DMS53 treated with DMSO at 0.1 percent for 48 hours (cell line): ENCODE measurements around the gene GSC.
"Not testable (repeated sequence)": the region's sequence is repeated elsewhere in the genome, so short reads cannot be mapped to it uniquely, and the experiment has no call there.

Experiments
- DNase-seq: peaks from one replicate; lab custom pipeline; 2025; ENCODE audit not compliant: unreplicated experiment; lab: John Stamatoyannopoulos, UW

GSC gene

DNA sequence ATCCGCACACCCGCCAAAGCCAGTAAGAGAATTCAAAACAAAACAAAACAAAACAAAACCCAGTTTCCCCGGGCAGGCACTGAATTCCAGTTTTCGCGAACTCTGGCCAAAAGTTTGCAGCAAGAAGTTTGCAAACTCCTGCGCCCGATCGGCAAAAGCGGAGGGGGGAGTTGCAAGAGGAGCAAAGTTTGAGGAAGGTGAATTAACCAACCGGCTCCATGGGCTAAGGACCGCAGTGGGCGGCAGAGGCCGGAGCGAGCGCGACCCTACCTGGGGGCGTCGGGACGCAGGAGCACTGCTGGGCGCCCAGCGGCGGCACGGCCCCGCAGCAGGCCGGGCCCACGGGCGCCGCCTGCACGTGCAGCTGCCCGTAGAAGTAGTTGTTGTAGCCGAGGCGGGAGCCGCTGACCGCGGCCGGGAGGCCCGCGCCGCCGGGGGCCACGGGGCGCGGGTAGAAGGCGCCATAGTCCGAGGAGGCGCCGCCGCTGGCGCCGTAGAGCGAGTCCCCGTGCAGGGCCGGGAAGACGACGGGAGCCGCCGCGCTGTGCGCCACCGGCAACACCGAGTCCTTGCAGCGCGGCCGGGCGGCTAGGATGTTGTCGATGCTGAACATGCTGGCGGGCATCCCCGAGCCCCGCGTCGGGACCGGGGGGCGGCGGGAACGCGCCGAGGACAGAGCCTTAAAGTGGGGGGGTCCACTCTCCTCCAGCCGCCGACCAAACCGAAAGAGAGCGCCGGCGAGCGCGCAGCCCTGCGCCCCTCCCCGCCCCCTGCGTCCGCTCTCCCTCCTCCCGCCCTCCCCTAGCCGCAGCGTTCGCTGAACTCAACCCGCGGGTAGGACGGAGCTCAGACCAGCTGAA lies at the start of gene GSC:
Gene GSC, minus strand, starts transcription at position 723 of the 860 bp plus-strand sequence. Its CDS starts 98 bp downstream, at position 625.
- DNase-seq, result no peak

GRCh38 chr14:94819531-94819930 lies 49.6 kb upstream of the GSC start:
- DNase-seq, result no peak

DNA sequence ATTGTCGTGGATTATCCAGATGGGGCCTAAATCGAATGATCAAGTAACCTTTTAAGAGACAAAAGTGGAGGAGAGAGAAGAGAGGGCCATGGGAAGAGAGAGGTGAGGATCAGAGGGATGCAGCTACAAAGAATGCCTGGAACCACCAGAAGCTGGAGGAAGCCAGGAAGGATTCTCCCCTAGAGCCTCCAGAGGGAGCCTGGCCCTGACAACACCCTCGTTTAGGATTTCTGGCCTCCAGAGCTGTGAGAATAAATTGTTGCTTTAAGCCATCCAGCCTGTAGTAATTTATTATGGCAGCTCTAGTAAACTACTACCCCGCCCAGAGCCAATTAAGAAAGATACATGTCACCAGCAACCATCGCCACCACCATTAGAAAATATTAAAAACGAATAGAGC lies 46.2 kb upstream of the GSC start:
- no peak for DNase-seq

DNA sequence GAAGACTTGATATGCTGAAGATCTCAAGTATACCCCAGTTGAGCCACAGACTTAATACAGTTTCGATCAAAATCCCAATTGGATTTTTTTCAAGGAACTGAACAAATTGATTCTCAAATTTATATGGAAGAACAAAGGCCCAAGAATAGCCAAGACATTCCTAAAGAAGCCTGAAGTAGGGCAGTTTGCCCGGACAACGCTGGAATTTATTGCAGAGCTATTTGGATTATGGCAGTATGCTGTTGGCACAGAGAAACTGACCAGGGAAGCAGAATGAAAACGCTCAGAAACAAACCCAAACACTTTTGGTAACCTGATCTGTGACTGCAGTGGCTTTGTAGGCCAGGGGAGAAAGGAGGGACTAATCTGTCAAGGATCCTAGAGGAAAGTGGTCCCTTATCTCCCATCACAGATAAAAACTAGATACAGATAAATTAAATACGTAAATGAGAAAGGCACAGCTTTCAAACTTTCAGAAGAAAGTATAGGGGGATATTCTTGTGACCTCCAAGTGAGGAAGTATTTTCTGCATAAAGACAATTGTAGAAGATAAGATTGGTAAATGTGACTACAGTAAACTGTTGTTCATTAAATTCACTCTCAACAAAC lies 35.9 kb upstream of the GSC start:
- no peak for DNase-seq

DNA sequence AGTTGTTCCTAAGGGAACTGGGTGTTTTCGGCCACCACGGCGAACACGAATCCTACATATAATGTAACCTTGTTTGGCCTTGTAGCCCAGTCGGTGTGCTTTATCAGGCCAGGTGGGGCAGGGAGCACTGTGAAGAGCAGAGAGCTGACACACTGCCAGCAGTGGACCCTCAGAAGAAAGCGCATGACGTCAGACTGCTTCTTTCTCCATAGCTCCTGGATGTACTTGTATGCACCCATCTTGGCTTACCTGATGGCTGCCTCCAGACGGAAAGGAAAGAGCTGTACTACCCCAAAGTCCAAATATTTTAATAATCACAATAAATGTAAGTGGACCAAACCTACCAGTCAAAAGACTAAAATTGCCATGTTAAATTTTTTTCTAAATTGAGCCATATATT lies 31.3 kb upstream of the GSC start:
- DNase-seq, result no peak

DNA sequence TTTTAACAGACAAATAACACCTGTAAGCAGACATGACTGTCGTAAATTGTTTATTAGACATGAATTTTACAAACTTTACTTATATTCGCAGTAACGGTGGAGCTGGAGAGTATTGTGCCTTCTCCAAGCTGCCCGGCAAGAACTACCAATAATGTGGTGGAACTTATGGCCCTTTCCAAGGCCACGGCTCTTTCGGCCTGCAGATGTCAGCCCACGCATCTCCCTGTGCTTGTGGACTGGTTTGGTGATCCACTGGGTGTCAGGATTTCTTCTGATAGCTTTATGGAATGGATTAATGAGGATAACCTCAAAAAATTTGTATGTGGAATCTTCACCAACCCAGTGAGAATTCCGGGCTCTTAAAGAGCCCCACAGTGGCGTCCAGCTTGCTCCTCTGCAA lies 30.9 kb upstream of the GSC start:
- DNase-seq, result not testable (repeated sequence)

GRCh38 chr14:94797887-94798286 lies 28.0 kb upstream of the GSC start:
- no peak for DNase-seq

- no peak for DNase-seq
Observed at GRCh38 chr14:94796278-94796677, 26.4 kb upstream of the GSC start.

GRCh38 chr14:94795372-94795771 lies 25.5 kb upstream of the GSC start:
- no peak for DNase-seq

- no peak for DNase-seq
Observed at GRCh38 chr14:94793901-94794300, 24.0 kb upstream of the GSC start.

DNA sequence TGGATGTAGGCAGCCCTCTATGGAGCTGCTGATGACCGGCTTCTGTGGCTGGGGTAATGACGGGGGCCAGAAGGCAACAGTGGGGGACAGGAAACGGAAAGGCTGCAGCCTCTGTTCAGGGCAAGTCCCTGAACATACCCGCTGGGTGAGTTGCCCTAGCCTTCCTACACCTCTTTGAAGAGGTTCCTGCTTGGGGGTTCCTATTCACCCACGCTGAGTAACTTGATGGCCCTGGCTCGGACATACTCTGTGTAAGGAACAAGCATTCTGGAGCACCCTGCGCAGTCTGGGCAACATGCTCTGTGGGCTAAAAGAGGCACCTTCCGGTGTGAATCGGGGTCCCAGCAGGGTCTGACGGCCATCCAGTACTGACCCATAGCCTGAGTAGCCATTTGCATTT lies 17.7 kb upstream of the GSC start:
- no peak for DNase-seq

DNA sequence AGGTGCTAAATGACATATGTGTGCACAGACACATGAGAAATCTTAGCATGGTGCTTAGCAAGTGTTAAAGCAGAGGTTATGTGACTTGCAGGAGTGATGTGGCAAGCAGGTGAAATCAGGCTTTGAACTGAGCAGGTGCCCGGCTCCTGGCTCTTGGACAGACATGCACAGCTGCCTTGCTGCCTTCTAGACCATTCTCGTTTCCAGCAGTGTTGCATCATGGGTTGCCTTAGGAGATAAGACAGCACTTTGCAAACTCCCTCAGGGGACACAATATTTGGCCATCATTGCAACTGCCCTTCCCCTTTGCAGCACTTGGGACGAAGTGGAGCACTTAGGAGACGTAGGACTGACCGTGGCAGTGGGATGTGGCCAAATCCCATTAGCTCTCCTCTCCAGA lies 17.2 kb upstream of the GSC start:
- DNase-seq, result no peak

DNA sequence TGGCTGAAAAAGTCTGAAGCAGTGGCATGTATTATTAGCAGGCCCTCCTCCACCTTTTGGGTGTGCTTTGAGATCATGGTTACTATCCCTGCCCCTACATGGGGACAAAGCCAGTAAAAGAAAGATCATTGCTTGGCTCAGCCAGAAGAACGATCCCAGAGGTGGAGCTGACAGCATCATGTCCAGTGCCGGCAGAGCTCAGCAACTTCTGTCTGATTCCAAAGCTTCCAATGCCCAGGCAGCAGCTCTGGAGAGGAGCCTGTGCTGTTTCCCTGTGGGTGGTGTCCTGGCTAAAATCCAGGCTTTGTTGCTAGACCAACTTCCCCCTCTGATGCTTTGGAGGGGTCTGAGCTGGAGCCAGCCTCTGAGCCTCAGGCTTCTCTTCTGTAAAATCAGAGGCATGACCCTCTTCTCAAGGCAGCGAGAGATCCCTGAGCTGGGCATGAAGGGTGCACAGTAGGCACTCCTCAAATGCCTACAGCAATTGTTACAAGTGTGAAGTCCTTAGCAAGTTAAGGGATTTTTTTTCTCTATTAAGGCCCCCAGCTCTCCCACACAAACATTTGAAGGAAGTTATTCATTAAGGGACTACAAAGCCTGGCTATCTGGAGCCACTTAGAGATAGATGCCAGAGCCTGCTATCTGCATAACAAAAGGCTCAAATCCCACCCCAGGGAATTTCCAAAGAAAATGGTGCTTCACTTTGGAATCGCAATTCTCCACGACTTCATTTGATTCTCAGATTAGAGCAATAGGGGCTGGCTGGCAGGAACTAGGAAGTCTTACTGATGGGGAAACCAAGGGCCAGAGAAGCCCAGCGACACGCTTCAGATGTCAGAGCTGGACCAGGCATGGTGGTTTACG lies 10.9 kb upstream of the GSC start:
- no peak for DNase-seq

- DNase-seq, result no peak
Observed at GRCh38 chr14:94779713-94780112, 9.8 kb upstream of the GSC start.

- no peak for DNase-seq
Observed at GRCh38 chr14:94775871-94776210, 5.9 kb upstream of the GSC start.

DNA sequence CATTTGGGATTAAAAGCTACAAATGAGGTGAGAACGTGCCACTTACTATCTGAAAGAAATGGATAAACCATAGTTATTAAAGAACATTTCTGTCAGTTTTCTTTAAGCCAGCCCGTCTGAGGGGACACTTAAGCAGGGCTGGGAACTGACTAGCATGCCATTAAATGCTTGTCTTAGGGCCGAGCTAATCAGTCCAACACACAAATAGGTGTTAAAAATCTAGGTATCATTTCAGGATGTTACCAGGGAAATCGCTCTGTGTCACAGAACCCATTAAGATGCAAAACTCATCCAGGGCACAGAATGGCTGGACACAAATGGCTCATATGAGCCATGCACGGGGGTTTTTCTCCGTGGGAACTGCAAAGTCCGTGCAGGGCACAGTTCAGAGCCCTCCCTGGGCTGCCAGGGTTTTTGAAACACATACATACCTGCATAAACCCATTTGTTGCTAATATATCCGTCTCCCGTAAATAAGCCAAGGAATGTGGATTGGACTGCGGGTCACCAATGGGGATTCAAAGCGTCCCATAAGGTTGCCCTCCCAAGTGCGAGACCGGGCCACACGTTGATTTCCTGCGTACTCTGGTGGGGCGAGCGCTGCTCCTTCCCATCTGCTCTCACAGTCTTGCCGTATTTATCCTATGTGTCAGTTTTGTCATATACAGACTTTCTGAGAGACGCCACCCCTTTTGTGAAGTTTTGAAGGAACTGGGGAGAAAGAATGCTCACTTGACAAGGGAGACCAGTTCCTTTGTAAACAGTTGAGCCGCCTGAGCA lies 5.4 kb upstream of the GSC start:
- no peak for DNase-seq

DNA sequence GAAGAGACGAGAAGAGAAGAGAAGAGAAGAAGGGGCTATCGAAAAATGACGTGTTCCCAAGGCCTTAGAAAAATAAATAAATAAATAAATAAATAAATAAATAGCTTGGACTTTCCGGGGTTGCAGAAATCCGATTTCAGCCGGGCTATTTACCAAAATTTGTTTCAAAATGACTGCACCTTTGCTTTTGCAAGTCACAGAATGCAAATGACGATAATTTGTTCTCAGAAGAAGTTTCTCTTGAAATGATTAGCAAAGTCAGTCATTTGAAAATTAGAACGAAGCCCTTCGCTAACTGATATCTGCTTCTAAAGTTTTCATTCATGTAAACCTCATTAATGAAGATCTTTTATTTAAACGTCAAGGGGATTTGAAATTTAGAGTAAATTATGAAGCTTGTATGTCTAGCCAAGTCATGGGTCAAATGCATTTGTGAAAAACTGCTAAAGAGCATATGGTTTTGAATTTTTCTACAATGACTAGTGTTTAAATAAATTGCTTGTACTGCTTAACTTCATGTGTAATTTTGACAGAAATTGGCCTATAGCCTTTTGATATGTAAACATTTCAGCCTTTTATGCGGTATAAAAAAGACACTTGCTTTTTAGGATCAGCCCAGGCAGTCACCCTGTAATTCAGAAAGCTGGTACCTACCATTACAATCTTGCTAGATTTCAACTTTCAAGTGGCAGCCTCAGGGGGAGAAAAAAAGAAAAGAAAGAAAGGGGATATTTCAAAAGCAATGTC lies 4.6 kb upstream of the GSC start:
- no peak for DNase-seq

DNA sequence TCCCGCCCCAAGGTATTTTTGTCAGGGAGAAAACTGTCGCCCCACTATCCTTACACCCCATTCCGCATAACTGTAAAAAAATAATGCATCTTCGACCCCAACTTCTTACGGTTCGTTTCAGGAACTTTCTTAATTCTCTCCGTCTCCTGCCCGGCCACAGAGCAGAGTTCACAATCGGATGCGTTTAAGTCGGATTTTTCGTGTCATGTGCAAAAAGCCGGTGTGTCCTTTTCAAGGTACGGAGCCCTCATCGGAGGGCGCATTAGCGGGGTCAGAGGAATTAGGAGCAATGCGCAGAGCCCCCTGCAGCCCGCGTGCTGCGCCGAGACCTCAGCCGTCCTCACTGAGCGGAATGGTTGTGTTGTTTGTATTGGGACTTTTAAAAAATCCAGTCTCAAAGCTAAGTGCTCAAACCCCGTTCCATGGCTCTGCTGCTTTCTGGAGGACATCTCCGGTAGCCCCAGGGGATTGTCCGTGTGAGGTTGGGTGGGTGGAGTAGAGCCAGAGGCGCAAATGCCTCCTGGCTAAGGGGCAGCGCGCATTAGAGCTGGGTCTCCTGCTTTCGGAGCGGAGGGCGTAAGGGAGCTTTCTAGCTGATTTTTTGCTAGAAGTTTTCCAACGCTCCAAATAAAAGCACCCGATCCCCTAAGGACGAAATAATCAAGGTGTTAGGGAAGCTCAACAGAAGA lies 3.9 kb upstream of the GSC start:
- no peak for DNase-seq

DNA sequence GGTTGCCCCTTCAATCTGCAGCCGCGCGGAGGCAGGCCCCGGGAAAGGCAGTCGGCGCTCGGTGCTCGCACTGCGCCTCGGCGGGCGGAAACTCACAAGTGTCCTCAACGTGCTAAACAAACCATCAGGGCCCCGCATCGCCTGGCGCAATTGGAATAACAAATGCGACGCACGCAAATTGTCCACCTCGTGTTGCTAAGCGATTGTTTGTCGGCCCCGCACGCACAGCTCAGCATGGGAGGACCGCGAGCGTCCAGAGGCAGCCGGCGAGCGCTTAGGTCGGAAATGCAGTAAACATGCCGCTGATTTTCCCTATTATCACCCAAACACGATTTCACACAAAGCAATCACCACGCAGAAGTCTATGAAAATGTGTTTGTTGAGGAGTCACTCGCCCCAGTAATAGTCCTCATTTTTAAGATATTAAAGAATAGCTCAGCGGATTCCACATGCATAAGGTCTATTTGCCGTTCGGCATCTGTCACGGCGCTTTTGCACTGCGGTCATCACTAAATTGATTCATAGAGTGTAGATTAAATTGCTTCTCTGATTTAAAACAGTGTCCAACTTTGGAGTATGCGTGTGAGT lies 3.2 kb upstream of the GSC start:
- DNase-seq, result no peak
